Medulla oblongata (tissue), 1 donor: ENCODE data around the gene SEMA3D.
A peak's percentile ranks its signal among the peaks of the same experiment; 100 is the strongest.

Experiments used
- DNase-seq: peaks from one replicate; pipeline ENCODE4 v3.0.0-alpha.2; 2015; ENCODE audit errors: extremely low spot score

Gene SEMA3D

GRCh38 chr7:85186521-85187241 is at the start of gene SEMA3D:
Gene SEMA3D (minus strand): TSS chr7:85187056. CDS start chr7:85121891, 65,165 bp downstream.
- peak; percentile 80 for DNase-seq

DNA sequence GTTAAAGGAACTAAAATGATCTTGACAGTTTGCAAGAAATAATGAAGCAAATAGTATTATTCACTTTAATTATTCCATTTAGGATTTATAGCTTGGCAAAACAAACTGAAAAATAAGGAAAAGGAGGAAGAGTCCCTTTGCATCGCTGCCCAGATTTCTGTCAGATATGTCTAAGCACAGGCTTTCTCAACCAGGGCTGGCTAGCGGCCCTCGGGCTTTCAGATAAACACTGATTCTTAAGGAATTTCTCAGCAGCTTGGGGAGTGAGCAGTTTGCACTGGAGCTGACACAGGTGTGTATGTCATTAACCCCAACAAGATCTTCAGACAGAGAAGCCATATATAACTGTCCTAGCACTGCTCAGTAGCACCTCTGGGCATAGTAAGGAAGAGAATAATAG is 47.9 kb upstream of the SEMA3D start:
- DNase-seq = no peak

DNA sequence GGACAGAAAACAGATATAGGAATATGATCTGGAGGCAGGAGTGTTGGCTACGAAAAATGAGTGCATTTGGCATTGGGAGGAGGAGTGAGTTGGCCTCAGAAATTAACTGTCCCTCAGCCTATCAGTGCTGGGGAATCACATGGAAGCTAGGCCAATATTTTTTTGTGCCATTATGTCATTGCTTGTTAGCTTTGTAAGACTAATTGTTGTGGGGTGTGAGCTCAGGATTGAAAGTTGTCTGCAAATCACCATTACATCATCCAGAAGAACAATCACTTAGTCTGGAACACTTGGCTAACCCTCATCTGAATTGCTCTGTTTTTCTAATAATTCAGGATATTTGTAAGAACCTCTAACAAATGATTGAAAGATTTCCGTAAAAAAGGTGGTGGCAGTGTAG is 45.2 kb upstream of the SEMA3D start:
- peak; percentile 10 for DNase-seq

- DNase-seq = no peak
Measured at GRCh38 chr7:85230623-85231022, 43.8 kb upstream of the SEMA3D start.

- no peak for DNase-seq
Measured at GRCh38 chr7:85229544-85229943, 42.7 kb upstream of the SEMA3D start.

DNA sequence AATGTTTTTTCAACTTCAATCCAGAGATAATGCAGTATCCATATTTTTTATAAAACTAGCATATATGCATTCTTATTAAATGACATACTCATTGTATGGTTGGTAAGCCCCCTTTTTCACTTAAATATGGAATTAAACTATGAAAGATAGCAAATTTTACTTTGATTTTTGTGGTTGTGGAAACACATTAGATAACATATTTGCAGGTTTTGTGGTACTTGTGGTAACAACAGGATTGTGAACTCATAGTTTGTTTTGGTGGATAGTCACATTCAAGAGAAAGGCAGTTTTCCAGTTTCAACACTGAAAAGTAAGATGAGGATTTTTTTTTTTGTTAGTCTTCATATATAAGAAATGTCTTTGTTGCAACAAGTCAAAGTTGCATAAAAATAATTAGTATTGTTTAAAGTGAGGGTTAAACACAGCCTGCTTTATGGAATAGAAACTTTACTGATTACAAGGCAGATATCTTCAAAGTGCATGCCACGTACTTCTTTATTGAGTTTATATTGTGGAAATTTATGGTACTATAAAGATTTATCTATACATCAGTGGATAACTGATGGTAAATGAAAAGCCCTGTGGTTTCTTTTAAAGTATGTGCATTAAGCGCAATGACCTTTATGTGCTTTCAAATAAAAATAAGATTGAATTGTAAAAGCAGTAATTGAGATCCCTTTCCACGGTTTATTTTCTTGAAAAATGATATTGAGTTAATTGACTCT is 39.7 kb upstream of the SEMA3D start:
- no peak for DNase-seq

- DNase-seq = no peak
Measured at GRCh38 chr7:85224171-85224570, 37.3 kb upstream of the SEMA3D start.

GRCh38 chr7:85222522-85222921 is 35.7 kb upstream of the SEMA3D start:
- no peak for DNase-seq

GRCh38 chr7:85221796-85222195 is 34.9 kb upstream of the SEMA3D start:
- no peak for DNase-seq

DNA sequence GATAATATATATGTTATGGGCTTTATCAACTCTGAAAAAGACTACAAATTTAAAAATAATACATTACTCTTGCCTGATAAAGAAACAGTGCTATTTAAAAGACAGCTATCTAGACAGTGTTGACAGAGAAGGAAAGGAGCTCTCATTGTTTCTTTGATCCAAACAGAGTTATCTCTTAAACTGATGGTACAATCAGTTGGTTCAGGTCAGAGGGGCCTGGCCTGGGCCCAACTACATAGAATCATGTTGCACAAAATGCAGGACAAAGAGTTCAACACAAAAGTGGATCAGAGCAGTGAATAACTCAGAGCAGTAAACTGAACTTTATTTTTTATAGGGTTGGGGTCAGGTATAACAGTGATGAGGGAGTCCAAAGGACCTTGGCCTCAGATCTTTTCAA is 33.8 kb upstream of the SEMA3D start:
- no peak for DNase-seq

DNA sequence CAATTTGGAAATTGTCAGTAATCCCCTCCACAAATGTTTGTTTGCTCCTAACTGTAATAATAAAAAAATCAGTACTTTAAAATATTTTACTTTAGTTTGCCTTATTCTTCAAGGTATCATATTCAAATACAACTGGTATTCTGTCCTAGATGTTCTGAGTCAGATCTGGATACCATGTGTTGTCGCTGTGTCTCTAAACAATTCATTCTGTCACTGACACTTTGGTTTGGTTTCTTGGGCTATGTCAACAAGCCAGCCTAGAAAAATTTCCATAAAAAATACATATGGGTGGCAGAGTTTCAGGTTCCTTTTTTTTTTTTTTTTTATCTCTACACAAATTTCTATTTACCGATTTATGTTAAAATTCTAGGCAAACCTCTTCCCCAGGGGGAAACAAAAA is 33.2 kb upstream of the SEMA3D start:
- DNase-seq = no peak

DNA sequence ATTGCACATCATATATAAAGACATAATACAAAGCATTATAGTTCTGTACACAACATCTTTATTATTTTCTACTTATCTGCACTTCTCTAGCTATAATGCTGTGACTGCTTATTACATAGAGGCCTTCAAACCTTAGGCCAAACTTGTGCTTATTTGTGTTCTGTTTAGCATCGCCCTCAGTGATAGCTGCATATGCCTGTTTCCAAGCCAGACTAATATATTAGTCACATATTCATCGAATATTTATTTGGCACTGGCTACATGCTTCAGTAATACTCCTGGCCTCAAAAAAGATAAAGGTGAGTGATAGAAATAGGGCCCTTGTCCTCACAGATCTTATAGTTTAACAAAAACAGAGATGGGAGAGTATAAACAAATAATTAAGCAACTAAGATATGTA is 30.2 kb upstream of the SEMA3D start:
- no peak for DNase-seq

DNA sequence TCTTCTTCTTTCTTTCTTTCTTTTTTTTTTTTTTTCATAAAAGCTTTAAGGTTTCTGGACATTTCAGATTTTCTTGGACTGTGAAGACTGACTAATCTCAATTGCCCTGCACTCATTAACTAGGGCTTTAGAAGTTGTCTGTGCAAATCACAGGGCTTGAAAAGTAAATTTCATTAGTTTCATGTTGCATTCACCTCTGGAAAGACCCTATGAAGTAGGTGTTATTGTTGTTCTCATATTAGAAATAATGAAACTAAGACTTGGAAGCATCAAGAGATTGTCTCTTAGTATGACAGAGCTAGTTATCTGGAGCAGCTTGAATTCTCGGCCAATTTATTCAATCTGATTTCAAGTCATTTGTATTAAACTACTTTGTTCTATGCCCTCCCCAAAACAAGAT is 28.2 kb upstream of the SEMA3D start:
- DNase-seq = no peak

GRCh38 chr7:85213500-85213899 is 26.6 kb upstream of the SEMA3D start:
- no peak for DNase-seq

- DNase-seq = no peak
Measured at GRCh38 chr7:85205754-85206153, 18.9 kb upstream of the SEMA3D start.

GRCh38 chr7:85204496-85204895 is 17.6 kb upstream of the SEMA3D start:
- DNase-seq = no peak

DNA sequence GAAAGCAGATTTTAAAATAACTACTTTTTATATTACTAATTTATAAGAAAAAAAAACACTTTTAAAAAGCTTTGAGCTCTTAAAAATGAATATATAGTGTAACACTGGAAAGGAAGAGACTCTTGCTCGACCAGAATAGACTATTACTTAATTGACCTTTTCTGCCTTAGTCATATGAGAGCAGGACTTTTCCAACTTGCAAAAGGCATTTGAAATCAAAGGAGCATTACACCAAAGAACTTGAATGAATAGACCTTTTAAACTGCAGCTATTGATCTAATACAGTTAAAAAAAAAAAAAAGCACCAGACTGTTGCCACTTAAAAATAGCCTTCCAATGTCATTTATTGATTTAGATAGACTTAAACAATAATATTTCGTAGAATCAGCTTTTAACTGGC is 17.2 kb upstream of the SEMA3D start:
- DNase-seq = no peak

DNA sequence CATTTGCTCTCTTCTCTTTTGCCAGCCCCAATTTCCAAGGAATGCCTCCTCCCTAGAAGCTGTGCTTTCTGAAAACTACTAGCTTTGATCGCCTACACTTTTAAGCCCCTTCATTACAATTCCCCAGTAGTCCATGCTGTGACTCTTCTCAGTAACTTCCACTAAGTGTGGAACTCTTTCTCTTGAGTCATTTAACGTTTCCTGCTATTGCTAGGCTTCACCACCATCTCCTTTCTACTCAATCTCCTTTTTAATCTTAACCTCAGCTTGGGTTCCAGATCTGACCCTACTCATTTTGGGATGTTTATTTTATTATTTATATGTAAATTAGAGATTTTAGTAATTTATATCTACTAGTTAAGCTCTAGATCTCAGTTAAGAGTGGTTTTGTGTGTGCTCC is 14.4 kb upstream of the SEMA3D start:
- no peak for DNase-seq

DNA sequence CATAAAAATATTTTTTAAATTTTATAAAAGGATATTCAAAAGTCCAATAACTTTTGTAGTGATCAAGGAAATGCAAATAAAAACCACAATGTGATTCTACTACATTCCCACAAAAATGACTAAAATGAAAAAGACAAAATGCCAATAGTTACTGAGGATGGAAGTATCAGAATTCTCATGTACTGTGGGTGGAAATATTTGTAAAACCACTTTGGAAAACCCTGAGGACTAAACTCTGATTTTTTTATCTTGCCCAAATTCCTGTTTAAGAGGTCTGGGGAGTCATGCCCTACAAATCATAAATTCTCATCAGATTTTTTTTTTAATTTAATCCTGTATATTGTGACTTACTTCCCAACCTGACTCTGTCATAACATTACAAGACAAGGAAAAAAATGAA is 9.8 kb upstream of the SEMA3D start:
- no peak for DNase-seq

GRCh38 chr7:85191383-85191782 is 4.5 kb upstream of the SEMA3D start:
- no peak for DNase-seq

GRCh38 chr7:85186083-85186520 is 754 bp downstream of the SEMA3D start:
- peak; percentile 49 for DNase-seq

DNA sequence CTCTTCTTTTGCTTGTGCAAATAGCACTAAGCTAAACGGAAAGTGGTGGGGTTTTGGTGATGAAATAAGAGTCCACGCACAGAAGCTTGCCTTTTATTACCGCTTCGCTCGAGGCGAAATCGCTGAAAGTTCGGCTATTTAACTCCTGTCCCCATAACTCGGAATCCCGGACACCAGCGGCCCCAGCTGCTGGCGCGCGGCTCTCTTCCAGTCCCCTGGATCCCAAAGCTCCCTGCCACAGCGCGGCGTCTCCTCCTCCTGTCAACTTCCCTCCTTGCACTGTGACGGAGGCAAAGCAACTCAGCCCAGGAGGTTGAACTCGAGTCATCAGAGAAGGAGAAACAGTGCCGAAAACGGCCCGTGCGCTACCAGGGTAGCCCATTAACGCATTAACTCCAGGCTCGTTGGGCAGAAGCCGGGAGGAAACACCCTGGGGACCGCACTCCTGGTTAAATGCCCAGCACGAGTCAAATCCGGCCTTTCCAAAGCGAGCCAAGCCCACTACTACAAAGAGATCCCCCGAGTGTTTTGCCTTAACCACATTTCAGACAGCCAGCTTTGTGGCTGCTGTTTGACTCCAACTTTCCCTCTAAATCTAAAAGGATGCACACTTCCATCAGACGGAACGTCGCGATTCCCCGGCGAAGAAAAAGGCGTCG is 1.3 kb downstream of the SEMA3D start:
- peak; percentile 64 for DNase-seq
